Left ventricle myocardium inferior (tissue), 1 donor: ENCODE results near the gene RAD51B. TPM values are rescaled to one million over a fixed set of nuclear protein-coding genes. Genes with fewer than 3 reads are reported as not detected.
"Not testable (repeated sequence)": the region's sequence is repeated elsewhere in the genome, so short reads cannot be mapped to it uniquely, and the experiment has no call there.

Source experiments
- DNase-seq: peaks from one replicate; pipeline ENCODE4 v3.0.0-alpha.2; 2020
- H3K27ac ChIP-seq: fragments of 200-600 bp; replicated peaks from 2 replicates; pipeline ENCODE4 v1.8.0; 2021
- H3K27me3 ChIP-seq: fragments of 200-600 bp; 2 replicates; pipeline ENCODE4 v1.8.0; 2021; ENCODE audit warnings: low read depth
- H3K36me3 ChIP-seq: fragments of 200-600 bp; 2 replicates; pipeline ENCODE4 v1.8.0; 2021
- H3K4me1 ChIP-seq: fragments of 200-600 bp; 2 replicates; pipeline ENCODE4 v1.8.0; 2021
- H3K4me3 ChIP-seq: fragments of 200-600 bp; 2 replicates; pipeline ENCODE4 v1.8.0; 2021; ENCODE audit warnings: mild to moderate bottlenecking, moderate library complexity
- H3K9me3 ChIP-seq: fragments of 200-600 bp; replicated peaks from 2 replicates; pipeline ENCODE4 v1.8.0; 2021
- intact Hi-C: fragments of 100-400 bp; cut with micrococcal nuclease; formaldehyde crosslinking; loops from one replicate; pipeline ENCODE4 v1.11.0; 2022
- total RNA-seq: library from RNA; stranded (reverse); fragmentation: NEBNext Ultra II Directional; extraction: Animal tissue kit (Norgen Biotek cat#: 25700); gene quantifications from one replicate; pipeline ENCODE4 v1.2.1, GENCODE V29; 2021
- TF ChIP-seq, protein P1 (sequence below): fragments of 200-600 bp; IDR thresholded peaks from 2 replicates; pipeline ENCODE4 v1.8.0; 2021; ENCODE audit warnings: antibody characterized with exemption, mild to moderate bottlenecking, borderline replicate concordance
- donor health status: DM: no; HTN: yes; CAD: no; lungs with severe emphysema.

RAD51B gene
- total RNA-seq, 1 donor from 2014 or later, result 2.4 TPM

DNA sequence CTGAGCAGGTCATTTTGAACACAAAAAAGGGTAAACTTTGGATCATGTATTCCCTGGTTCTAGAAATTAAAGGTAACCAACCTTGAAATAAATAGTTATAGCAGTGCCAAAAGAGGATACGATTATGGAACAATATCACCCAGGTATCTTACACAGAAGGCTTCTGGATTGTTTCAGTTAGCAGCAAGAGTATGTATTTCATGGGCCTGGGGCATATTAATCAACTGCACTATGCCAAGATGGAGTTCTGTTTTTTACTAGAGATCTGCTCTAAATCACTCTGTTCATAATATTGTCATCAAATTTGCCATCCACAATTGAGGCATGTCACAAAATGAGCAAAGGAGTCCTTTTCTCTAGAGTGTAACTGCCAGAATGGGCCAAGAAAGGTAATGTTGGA lies 357.1 kb downstream of the RAD51B start:
- TF ChIP-seq, protein P1, sequence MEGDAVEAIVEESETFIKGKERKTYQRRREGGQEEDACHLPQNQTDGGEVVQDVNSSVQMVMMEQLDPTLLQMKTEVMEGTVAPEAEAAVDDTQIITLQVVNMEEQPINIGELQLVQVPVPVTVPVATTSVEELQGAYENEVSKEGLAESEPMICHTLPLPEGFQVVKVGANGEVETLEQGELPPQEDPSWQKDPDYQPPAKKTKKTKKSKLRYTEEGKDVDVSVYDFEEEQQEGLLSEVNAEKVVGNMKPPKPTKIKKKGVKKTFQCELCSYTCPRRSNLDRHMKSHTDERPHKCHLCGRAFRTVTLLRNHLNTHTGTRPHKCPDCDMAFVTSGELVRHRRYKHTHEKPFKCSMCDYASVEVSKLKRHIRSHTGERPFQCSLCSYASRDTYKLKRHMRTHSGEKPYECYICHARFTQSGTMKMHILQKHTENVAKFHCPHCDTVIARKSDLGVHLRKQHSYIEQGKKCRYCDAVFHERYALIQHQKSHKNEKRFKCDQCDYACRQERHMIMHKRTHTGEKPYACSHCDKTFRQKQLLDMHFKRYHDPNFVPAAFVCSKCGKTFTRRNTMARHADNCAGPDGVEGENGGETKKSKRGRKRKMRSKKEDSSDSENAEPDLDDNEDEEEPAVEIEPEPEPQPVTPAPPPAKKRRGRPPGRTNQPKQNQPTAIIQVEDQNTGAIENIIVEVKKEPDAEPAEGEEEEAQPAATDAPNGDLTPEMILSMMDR, result no peak
- Histone ChIP-seq H3K9me3 (no peaks in the 10 kb centered on the region), H3K4me1 (no peaks in the 10 kb centered on the region), H3K27me3 (peaks cover 4% of the 10 kb centered on the region), H3K36me3 (no peaks in the 10 kb centered on the region), H3K4me3 (no peak overlapping the region), H3K27ac (no peak overlapping the region)
- no peak for DNase-seq
- intact Hi-C loops, result no loop called here

DNA sequence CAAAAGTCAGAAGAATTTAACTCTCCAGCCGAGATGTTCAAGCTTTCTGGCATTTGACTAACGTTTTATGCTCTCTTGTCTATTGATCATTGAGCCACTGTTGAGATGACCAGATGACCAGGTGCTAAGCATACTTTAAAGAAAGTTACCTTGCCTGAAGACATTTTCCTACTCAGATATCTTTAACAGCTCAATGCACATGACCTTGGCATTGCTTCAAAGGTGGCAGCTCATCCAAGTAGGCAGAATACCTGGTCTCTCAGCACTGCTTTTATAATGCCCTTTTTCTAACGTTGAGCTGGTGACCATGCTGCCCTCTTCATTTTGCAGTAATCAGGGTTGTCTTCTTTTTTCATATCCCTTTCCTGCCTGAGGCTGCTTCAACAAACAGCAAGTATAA lies 358.1 kb downstream of the RAD51B start:
- no peak overlapping the region for H3K27ac ChIP-seq
- intact Hi-C loops, result no loop called here
- H3K9me3 ChIP-seq, result no peaks in the 10 kb centered on the region
- H3K27me3 ChIP-seq, result peaks cover 4% of the 10 kb centered on the region
- no peak overlapping the region for H3K4me3 ChIP-seq
- H3K4me1 ChIP-seq, result no peaks in the 10 kb centered on the region
- DNase-seq, result no peak
- TF ChIP-seq, protein P1, result no peak
- H3K36me3 ChIP-seq, result no peaks in the 10 kb centered on the region

DNA sequence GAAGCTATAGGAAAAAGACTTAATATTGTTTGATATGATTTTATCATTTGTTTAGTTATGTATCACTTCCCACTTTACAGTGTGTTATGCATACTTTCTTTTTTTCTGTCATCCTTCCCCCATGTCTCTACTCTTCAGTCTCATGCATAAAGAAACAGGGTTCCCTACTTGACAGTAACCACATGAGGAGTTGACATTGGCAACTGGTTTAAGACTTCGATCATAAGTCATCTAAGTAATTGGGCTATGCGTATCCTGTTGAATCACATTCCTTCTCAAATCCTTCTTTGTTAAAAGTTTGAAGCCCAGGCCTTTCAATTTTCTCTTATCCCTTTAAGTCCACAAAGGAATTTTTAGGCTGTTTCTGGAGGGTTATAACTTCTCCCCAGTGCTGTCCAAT lies 358.7 kb downstream of the RAD51B start:
- TF ChIP-seq, protein P1, result no peak
- no peaks in the 10 kb centered on the region for H3K4me1 ChIP-seq

DNA sequence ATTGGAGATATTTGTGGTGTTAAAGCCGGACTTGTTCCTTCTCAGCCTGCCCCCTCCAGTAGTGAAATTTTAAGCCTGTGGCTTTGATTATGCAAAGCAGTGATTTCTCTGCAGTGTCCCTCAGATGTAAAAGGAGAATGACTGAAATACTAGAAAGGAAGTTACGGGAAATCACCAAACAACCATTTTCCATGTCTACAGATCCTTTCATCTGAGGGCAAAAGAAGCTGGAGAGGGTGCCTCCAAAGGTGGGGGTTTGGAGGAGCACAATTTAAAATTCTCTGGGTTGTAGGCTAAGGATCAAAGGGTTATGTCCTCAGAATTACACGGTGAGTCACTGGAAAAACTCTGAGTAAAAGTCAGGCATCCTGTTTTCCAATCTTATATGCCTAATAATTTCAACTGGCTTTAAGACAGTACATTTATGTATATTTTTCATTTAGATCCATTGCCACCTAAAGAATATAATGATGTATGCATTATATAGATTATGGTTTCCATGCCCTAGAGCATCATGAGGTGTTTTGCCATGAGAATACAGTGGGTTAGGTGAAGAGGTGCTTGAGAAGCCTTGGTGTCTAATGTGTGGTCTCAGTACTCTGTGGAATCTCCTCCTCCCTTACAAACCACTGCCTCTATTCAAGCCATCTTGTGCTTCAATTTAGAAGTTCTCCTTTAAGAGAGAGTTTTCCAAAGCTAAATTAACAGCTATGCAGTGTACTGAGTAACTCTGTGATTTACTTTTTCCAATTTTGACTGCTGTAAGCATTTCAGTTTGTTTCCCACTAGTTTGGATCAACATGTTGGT lies 362.1 kb downstream of the RAD51B start:
- Histone ChIP-seq H3K9me3 (no peaks in the 10 kb centered on the region), H3K4me3 (no peak overlapping the region), H3K27ac (no peak overlapping the region), H3K27me3 (peaks cover 4% of the 10 kb centered on the region), H3K4me1 (no peaks in the 10 kb centered on the region), H3K36me3 (no peaks in the 10 kb centered on the region)
- intact Hi-C loops, result no loop called here
- TF ChIP-seq, protein P1, result no peak
- DNase-seq, result no peak

More for the DNA sequence above, 358.7 kb downstream of the RAD51B start:
- H3K27ac ChIP-seq, result no peak overlapping the region
- intact Hi-C loops, result no loop called here
- H3K36me3 ChIP-seq, result no peaks in the 10 kb centered on the region
- H3K9me3 ChIP-seq, result no peaks in the 10 kb centered on the region
- H3K27me3 ChIP-seq, result peaks cover 4% of the 10 kb centered on the region
- H3K4me3 ChIP-seq, result no peak overlapping the region
- DNase-seq, result no peak

DNA sequence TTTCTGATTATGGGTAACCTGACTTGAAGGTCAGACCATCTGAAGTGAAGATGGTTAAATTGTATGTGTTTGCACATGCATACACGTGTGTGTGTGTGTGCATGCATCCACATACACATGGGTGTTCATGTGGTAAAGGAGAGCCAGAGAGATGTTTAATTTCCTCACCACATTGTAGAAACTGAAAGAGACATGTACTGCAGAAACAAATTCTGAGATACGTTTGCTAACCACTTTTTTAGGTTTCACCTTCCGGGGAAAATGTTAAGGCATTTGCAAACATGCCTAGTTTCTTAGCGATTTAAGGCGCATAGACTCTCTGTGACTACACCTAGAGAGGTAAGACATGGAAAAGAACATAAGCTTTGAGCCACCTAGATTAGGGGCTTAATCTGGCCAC lies 362.9 kb downstream of the RAD51B start:
- TF ChIP-seq, protein P1, result no peak
- H3K27me3 ChIP-seq, result peaks cover 4% of the 10 kb centered on the region

DNA sequence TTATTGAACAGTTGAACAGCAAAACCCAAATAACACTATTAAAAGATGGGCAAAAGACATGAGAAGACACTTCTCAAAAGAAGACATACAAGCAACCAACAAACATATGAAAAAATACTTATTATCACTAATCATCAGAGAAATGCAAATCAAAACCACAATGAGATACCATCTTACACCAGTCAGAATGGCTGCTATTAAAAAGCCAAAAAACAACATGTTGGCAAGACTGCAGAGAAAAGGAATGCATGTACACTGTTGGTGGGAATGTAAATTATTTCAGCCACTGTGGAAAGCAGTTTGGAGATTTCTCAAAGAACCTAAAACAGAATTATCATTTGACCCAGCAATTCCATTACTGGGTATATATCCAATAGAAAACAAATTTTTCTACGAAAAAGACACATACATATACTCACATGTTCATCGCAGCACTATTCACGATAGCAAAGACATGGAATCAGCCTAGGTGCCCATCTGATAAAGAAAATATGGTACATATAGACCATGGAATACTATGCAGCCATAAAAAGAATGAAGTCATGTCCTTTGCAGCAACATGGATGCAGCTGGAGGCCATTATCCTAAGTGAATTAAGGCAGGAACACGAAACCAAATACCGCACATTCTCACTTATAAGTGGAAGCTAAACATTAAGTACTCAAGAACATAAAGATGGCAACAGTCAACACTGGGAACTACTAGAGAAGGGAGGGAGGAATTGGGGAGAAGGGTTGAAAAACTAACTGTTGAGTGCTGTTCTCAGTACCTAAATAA lies 367.1 kb downstream of the RAD51B start:
- H3K4me1 ChIP-seq, intact Hi-C loops, H3K9me3 ChIP-seq, DNase-seq, H3K27me3 ChIP-seq, H3K27ac ChIP-seq, H3K36me3 ChIP-seq, H3K4me3 ChIP-seq: not testable (repeated sequence)

More for the DNA sequence above, 362.9 kb downstream of the RAD51B start:
- H3K9me3 ChIP-seq, result no peaks in the 10 kb centered on the region
- no peaks in the 10 kb centered on the region for H3K4me1 ChIP-seq
- no peak overlapping the region for H3K4me3 ChIP-seq
- intact Hi-C loops, result no loop called here
- no peak overlapping the region for H3K27ac ChIP-seq
- no peaks in the 10 kb centered on the region for H3K36me3 ChIP-seq
- DNase-seq, result no peak
